Measurements from ENCODE around the gene SETD7.
"Not testable (repeated sequence)": the region's sequence is repeated elsewhere in the genome, so short reads cannot be mapped to it uniquely, and the experiment has no call there.

The SETD7 gene

GRCh38 chr4:139461022-139461628 lies 94.9 kb downstream of the SETD7 start:
- DNase-seq = no peak

GRCh38 chr4:139460565-139460964 lies 95.5 kb downstream of the SETD7 start:
- no peak for DNase-seq

GRCh38 chr4:139458999-139459398 lies 97.0 kb downstream of the SETD7 start:
- DNase-seq = no peak

GRCh38 chr4:139458543-139458942 lies 97.5 kb downstream of the SETD7 start:
- no peak for DNase-seq

- DNase-seq = no peak
Observed at GRCh38 chr4:139457318-139457717, 98.7 kb downstream of the SETD7 start.

GRCh38 chr4:139455126-139455538 lies 100.9 kb downstream of the SETD7 start:
- no peak for DNase-seq

- DNase-seq = no peak
Observed at GRCh38 chr4:139454111-139455045, 101.6 kb downstream of the SETD7 start, which contains the start of gene RAB33B. Gene RAB33B (plus strand): TSS chr4:139454121. CDS start chr4:139454196, 75 bp downstream.

GRCh38 chr4:139453371-139454110 lies 102.5 kb downstream of the SETD7 start:
- DNase-seq = peak; percentile 98

GRCh38 chr4:139453041-139453370 lies 103.0 kb downstream of the SETD7 start:
- no peak for DNase-seq

GRCh38 chr4:139451997-139452396 lies 104.0 kb downstream of the SETD7 start:
- no peak for DNase-seq

- no peak for DNase-seq
Observed at GRCh38 chr4:139450586-139450985, 105.4 kb downstream of the SETD7 start.

GRCh38 chr4:139447078-139447477 lies 108.9 kb downstream of the SETD7 start:
- not testable (repeated sequence) for DNase-seq
